T-cell (primary cell): ENCODE results near the gene SYNE1. TPM values are rescaled to one million over a fixed set of nuclear protein-coding genes. Genes with fewer than 3 reads are reported as not detected.

Experiments
- ATAC-seq, 4 experiments: fragments of 200-7000 bp in 3 of 4; fragments of 150-1000 bp in 1 of 4; cut with Tn5 transposase; replicated peaks in 1 of 4; 1 replicate in 3 of 4; 2 replicates in 1 of 4; pipeline ENCODE4 v1.10.0; 2021; ENCODE audit warnings: moderate library complexity in 3 of 4, mild to moderate bottlenecking in 2 of 4, moderate number of reproducible peaks in 1 of 4
- CTCF ChIA-PET, 2 donors: fragments of 300-600 bp; sonication (Branson Sonifier 250); formaldehyde crosslinking; loops; one replicate each; lab custom pipeline; 2022; ENCODE audit warnings: antibody characterized with exemption in 2 of 2; lab: Charles Lee
- POLR2A ChIA-PET, 2 donors: fragments of 300-600 bp; sonication (Branson Sonifier 250); formaldehyde crosslinking; loops; one replicate each; lab custom pipeline; 2022; ENCODE audit warnings: antibody characterized with exemption in 2 of 2; lab: Charles Lee
- DNase-seq, 35 experiments: peaks; one replicate each; pipeline versions ENCODE4 v3.0.0 to v3.0.0-alpha.2; 2013 to 2023
- H3K27ac ChIP-seq: one replicate; pipeline ENCODE4 v1.5.1; 2013; ENCODE audit warnings: low read length
- H3K27me3 ChIP-seq, 2 experiments: replicated peaks in 1 of 2; 1 replicate in 1 of 2; 2 replicates in 1 of 2; pipeline versions ENCODE4 v1.6.1 to v1.7.0; 2013; ENCODE audit warnings: low read length in 1 of 2, mixed read lengths in 1 of 2; ENCODE audit not compliant: control insufficient read depth in 2 of 2, insufficient read depth in 2 of 2; ENCODE audit errors: extremely low read depth in 1 of 2
- H3K36me3 ChIP-seq, 2 donors: 1 replicate in 1 of 2; 2 replicates in 1 of 2; pipeline versions ENCODE4 v1.6.1 to v1.7.0; 2013; ENCODE audit warnings: low read length in 1 of 2; ENCODE audit not compliant: control insufficient read depth in 2 of 2, insufficient read depth in 1 of 2; ENCODE audit errors: extremely low read depth in 1 of 2
- H3K4me1 ChIP-seq, 2 experiments: 1 replicate in 1 of 2; 2 replicates in 1 of 2; pipeline versions ENCODE4 v1.6.1 to v1.7.0; 2013; ENCODE audit warnings: low read length in 2 of 2, mixed read lengths in 1 of 2; ENCODE audit not compliant: insufficient read depth in 2 of 2, control insufficient read depth in 1 of 2; ENCODE audit errors: extremely low read depth in 1 of 2
- H3K4me3 ChIP-seq, 2 donors: 1 replicate in 1 of 2; 2 replicates in 1 of 2; pipeline versions ENCODE4 v1.5.1 to v1.7.0; 2013; ENCODE audit warnings: mild to moderate bottlenecking in 2 of 2, low read length in 1 of 2, moderate library complexity in 1 of 2; ENCODE audit not compliant: control insufficient read depth in 1 of 2; ENCODE audit errors: extremely low read depth in 1 of 2
- H3K9me3 ChIP-seq: 2 replicates; pipeline ENCODE4 v1.7.0; 2013
- H3K27ac Mint-ChIP-seq, 2 donors: one replicate each; pipeline ENCODE4 v1.8.0; 2020 to 2021; ENCODE audit warnings: mild to moderate bottlenecking in 2 of 2, mixed read lengths in 2 of 2
- H3K27me3 Mint-ChIP-seq, 2 donors: one replicate each; pipeline ENCODE4 v1.8.0; 2021 to 2022; ENCODE audit warnings: mixed read lengths in 2 of 2
- H3K36me3 Mint-ChIP-seq: one replicate; pipeline ENCODE4 v1.8.0; 2021; ENCODE audit warnings: mixed read lengths
- H3K4me1 Mint-ChIP-seq, 3 donors: one replicate each; pipeline ENCODE4 v1.8.0; 2020 to 2022; ENCODE audit warnings: mixed read lengths in 3 of 3, mild to moderate bottlenecking in 1 of 3
- H3K4me3 Mint-ChIP-seq, 3 donors: one replicate each; pipeline ENCODE4 v1.8.0; 2020 to 2022; ENCODE audit warnings: mild to moderate bottlenecking in 3 of 3, mixed read lengths in 3 of 3, moderate library complexity in 3 of 3
- H3K9me3 Mint-ChIP-seq, 3 donors: one replicate each; pipeline ENCODE4 v1.8.0; 2020 to 2022; ENCODE audit warnings: mixed read lengths in 3 of 3
- WGBS: methylation state at CpG from one replicate; pipeline ENCODE4 v1.1.5; 2013; ENCODE audit warnings: missing lambda C conversion rate; ENCODE audit not compliant: insufficient coverage; 5-methylcytosine and 5-hydroxymethylcytosine counted together
- total RNA-seq, 35 experiments: library from RNA in 6 of 35; stranded (reverse) in 6 of 35; fragments of 120-200 nt in 1 of 35; gene quantifications; one replicate each; pipeline versions ENCODE4 v1.2.1 to v1.2.4 and lab custom pipeline; 2013 to 2026

Gene SYNE1
- total RNA-seq, 5 donors from 2014 or later (not counting 1 experiment from before 2014, with no cell fraction given) = 174 to 235 (median 192) TPM

- DNase-seq (no peak), ATAC-seq (no peak)
- WGBS = no CpG with 5 or more reads among the region's 2 CpGs
- no peaks in the 10 kb centered on the region for H3K27me3 Mint-ChIP-seq
- no peaks in the 10 kb centered on the region for H3K9me3 Mint-ChIP-seq
- Histone ChIP-seq H3K9me3 (no peaks in the 10 kb centered on the region), H3K4me1 (no peaks in the 10 kb centered on the region), H3K27me3 (no peaks in the 10 kb centered on the region), H3K4me3 (no peak overlapping the region), H3K36me3 (peaks cover 3 to 96% of the 10 kb centered on the region in 2 donors), H3K27ac (no peak overlapping the region)
- peak overlapping the region; percentile 25 to 39 for H3K27ac Mint-ChIP-seq
- ChIA-PET POLR2A (no interaction called here), CTCF (no interaction called here)
- peak overlapping the region in 1 of 3 donors; percentile 34 for H3K4me3 Mint-ChIP-seq
- H3K4me1 Mint-ChIP-seq = no peaks in the 10 kb centered on the region
- H3K36me3 Mint-ChIP-seq = peaks cover 75% of the 10 kb centered on the region
These were observed 506.7 kb downstream of the SYNE1 start for GRCh38 chr6:152130441-152130840.

GRCh38 chr6:152129691-152130151, 507.4 kb downstream of the SYNE1 start:
- H3K36me3 ChIP-seq = peaks cover 3 to 94% of the 10 kb centered on the region in 2 donors
- peaks cover 74% of the 10 kb centered on the region for H3K36me3 Mint-ChIP-seq
- H3K27me3 Mint-ChIP-seq = no peaks in the 10 kb centered on the region
- H3K4me3 Mint-ChIP-seq = no peak overlapping the region
- no peak overlapping the region for H3K4me3 ChIP-seq
- H3K27ac ChIP-seq = no peak overlapping the region
- 93% methylated on average over 4 of the region's 9 CpGs for WGBS
- H3K27me3 ChIP-seq = no peaks in the 10 kb centered on the region
- no peaks in the 10 kb centered on the region for H3K4me1 Mint-ChIP-seq
- H3K27ac Mint-ChIP-seq = peak overlapping the region in 1 of 2 donors; percentile 46
- no peak for DNase-seq
- CTCF ChIA-PET = no interaction called here
- H3K9me3 ChIP-seq = no peaks in the 10 kb centered on the region
- H3K9me3 Mint-ChIP-seq = no peaks in the 10 kb centered on the region
- no peak for ATAC-seq
- POLR2A ChIA-PET = no interaction called here
- H3K4me1 ChIP-seq = no peaks in the 10 kb centered on the region

GRCh38 chr6:152127432-152128165, 509.6 kb downstream of the SYNE1 start:
- ChIA-PET POLR2A (no interaction called here), CTCF (interaction anchor here in 1 of 2 donors (0.5 kb wide), 1 partner anchor 787 kb away, joined by 3 read pairs; no protein-coding TSS in a partner anchor)
- DNase-seq = no peak
- H3K27me3 ChIP-seq = no peaks in the 10 kb centered on the region
- no peak for ATAC-seq
- no peak overlapping the region for H3K27ac ChIP-seq
- H3K9me3 Mint-ChIP-seq = no peaks in the 10 kb centered on the region
- no peaks in the 10 kb centered on the region for H3K4me1 ChIP-seq
- peaks cover 68% of the 10 kb centered on the region for H3K36me3 Mint-ChIP-seq
- H3K27ac Mint-ChIP-seq = peak overlapping the region in 1 of 2 donors; percentile 66
- WGBS = 100% methylated on average over 1 of the region's 8 CpGs
- no peaks in the 10 kb centered on the region for H3K27me3 Mint-ChIP-seq
- H3K4me3 ChIP-seq = no peak overlapping the region
- H3K4me1 Mint-ChIP-seq = no peaks in the 10 kb centered on the region
- no peaks in the 10 kb centered on the region for H3K9me3 ChIP-seq
- no peak overlapping the region for H3K4me3 Mint-ChIP-seq
- H3K36me3 ChIP-seq = peaks cover 3 to 94% of the 10 kb centered on the region in 2 donors

- POLR2A ChIA-PET = no interaction called here
- no peak overlapping the region for H3K4me3 ChIP-seq
- no peaks in the 10 kb centered on the region for H3K27me3 ChIP-seq
- Mint-ChIP-seq H3K27me3 (no peaks in the 10 kb centered on the region), H3K4me1 (no peaks in the 10 kb centered on the region), H3K9me3 (no peaks in the 10 kb centered on the region), H3K27ac (peak overlapping the region; percentile 11 to 31), H3K36me3 (peaks cover 69% of the 10 kb centered on the region), H3K4me3 (no peak overlapping the region)
- no CpG with 5 or more reads among the region's 3 CpGs for WGBS
- H3K9me3 ChIP-seq = no peaks in the 10 kb centered on the region
- no peak overlapping the region for H3K27ac ChIP-seq
- DNase-seq (peak in 1 of 35 experiments; percentile 50), ATAC-seq (peak in 2 of 4 experiments; percentile 30 to 39)
- peaks cover 11 to 97% of the 10 kb centered on the region in 2 donors for H3K36me3 ChIP-seq
- no peaks in the 10 kb centered on the region for H3K4me1 ChIP-seq
- CTCF ChIA-PET = interaction anchor here (0.6 to 2.7 kb wide), 15 partner anchors 9 to 687 kb away, joined by 3 to 21 read pairs (median 4); no protein-coding TSS in a partner anchor
These were observed 512.6 kb downstream of the SYNE1 start for GRCh38 chr6:152124429-152125074.

- Mint-ChIP-seq H3K36me3 (peaks cover 67% of the 10 kb centered on the region), H3K27me3 (no peaks in the 10 kb centered on the region), H3K27ac (no peak overlapping the region), H3K4me1 (peaks cover 0 to under 1% (median under 1%) of the 10 kb centered on the region in 3 donors), H3K4me3 (no peak overlapping the region), H3K9me3 (peaks cover 0 to 4% (median 3%) of the 10 kb centered on the region in 3 donors)
- POLR2A ChIA-PET = no interaction called here
- WGBS = no CpG with 5 or more reads among the region's 3 CpGs
- Histone ChIP-seq H3K9me3 (no peaks in the 10 kb centered on the region), H3K36me3 (peaks cover 13 to 83% of the 10 kb centered on the region in 2 donors), H3K27ac (no peak overlapping the region), H3K4me3 (no peak overlapping the region), H3K4me1 (no peaks in the 10 kb centered on the region), H3K27me3 (no peaks in the 10 kb centered on the region)
- DNase-seq (no peak), ATAC-seq (no peak)
- CTCF ChIA-PET = interaction anchor here in 1 of 2 donors (1.0 kb wide), 1 partner anchor 448 kb away, joined by 4 read pairs; no protein-coding TSS in a partner anchor
These were observed 514.1 kb downstream of the SYNE1 start for GRCh38 chr6:152123076-152123475.

GRCh38 chr6:152122434-152122833, 514.7 kb downstream of the SYNE1 start:
- Mint-ChIP-seq H3K9me3 (peaks cover 0 to 4% (median 3%) of the 10 kb centered on the region in 3 donors), H3K36me3 (peaks cover 63% of the 10 kb centered on the region), H3K4me3 (no peak overlapping the region), H3K27me3 (no peaks in the 10 kb centered on the region), H3K27ac (no peak overlapping the region), H3K4me1 (peaks cover 0 to 7% (median 5%) of the 10 kb centered on the region in 3 donors)
- H3K4me1 ChIP-seq = no peaks in the 10 kb centered on the region
- H3K27me3 ChIP-seq = no peaks in the 10 kb centered on the region
- DNase-seq (no peak), ATAC-seq (no peak)
- POLR2A ChIA-PET = no interaction called here
- H3K36me3 ChIP-seq = peaks cover 13 to 77% of the 10 kb centered on the region in 2 donors
- 100% methylated on average over 3 of the region's 12 CpGs for WGBS
- CTCF ChIA-PET = interaction anchor here in 1 of 2 donors (1.0 kb wide), 1 partner anchor 447 kb away, joined by 4 read pairs; no protein-coding TSS in a partner anchor
- H3K4me3 ChIP-seq = no peak overlapping the region
- no peak overlapping the region for H3K27ac ChIP-seq
- no peaks in the 10 kb centered on the region for H3K9me3 ChIP-seq
